Measurements from ENCODE around the gene ATP11A.

The ATP11A gene

GRCh38 chr13:112844879-112845278, 155.0 kb downstream of the ATP11A start:
- H3K36me3 ChIP-seq (ENCODE audit: insufficient read depth, low read length): no peaks in the 10 kb centered on the region; the same call in 1 of the 2 replicates
- H3K9ac ChIP-seq (ENCODE audit: insufficient read length): no peak overlapping the region
- DNase-seq (ENCODE audit: low read depth, low spot score): no peak
- no peaks in the 10 kb centered on the region for H3K9me3 ChIP-seq (ENCODE audit: low read depth, low read length)
- no peak for TF ChIP-seq POLR2AphosphoS5 (IDR thresholded peaks at IDR 0.05; ENCODE audit: borderline replicate concordance, low read depth, low read length)
- TF ChIP-seq FOXP2 (optimal IDR thresholded peaks at IDR 0.05; ENCODE audit: control extremely low read depth, extremely low read length, insufficient read depth): no peak
- TF ChIP-seq EZH2 (IDR thresholded peaks at IDR 0.05): no peak
- H3K4me3 ChIP-seq: no peak overlapping the region
- H3K27ac ChIP-seq: no peak overlapping the region

DNA sequence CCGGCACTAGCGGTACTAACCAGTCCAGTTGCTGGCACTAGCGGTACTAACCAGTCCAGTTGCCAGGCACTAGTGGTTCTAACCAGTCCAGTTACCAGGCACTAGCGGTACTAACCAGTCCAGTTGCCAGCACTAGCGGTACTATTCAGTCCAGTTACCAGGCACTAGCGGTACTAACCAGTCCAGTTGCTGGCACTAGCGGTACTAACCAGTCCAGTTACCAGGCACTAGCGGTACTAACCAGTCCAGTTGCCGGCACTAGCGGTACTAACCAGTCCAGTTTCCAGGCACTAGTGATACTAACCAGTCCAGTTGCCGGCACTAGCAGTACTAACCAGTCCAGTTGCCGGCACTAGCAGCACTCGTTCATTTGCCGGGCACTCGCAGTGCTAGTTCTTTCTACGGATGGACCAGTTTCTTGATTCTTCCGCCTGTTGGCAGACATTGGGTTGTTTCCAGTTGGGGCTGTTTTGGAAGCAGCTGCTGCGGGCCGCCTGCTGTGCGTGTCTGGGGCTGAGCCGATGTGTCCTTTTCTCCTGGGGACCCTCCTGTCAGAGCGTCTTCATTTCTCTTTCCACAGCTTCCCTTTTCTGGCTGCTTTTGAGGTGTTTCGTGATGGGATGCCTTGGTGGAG, 155.8 kb downstream of the ATP11A start:
- TF ChIP-seq POLR2AphosphoS5 (IDR thresholded peaks at IDR 0.05; ENCODE audit: borderline replicate concordance, low read depth, low read length): no peak
- no peak overlapping the region for H3K4me3 ChIP-seq
- H3K9me3 ChIP-seq (ENCODE audit: low read depth, low read length): no peaks in the 10 kb centered on the region
- DNase-seq (ENCODE audit: low read depth, low spot score): no peak
- no peaks in the 10 kb centered on the region; the same call in 1 of the 2 replicates for H3K36me3 ChIP-seq (ENCODE audit: insufficient read depth, low read length)
- H3K9ac ChIP-seq (ENCODE audit: insufficient read length): no peak overlapping the region
- no peak overlapping the region for H3K27ac ChIP-seq

- DNase-seq (ENCODE audit: low read depth, low spot score): no peak
- no peak overlapping the region for H3K27ac ChIP-seq
- H3K9me3 ChIP-seq (ENCODE audit: low read depth, low read length): no peaks in the 10 kb centered on the region
- no peaks in the 10 kb centered on the region; the same call in 1 of the 2 replicates for H3K36me3 ChIP-seq (ENCODE audit: insufficient read depth, low read length)
- no peak overlapping the region for H3K9ac ChIP-seq (ENCODE audit: insufficient read length)
- TF ChIP-seq POLR2AphosphoS5 (IDR thresholded peaks at IDR 0.05; ENCODE audit: borderline replicate concordance, low read depth, low read length) (no peak), EZH2 (IDR thresholded peaks at IDR 0.05) (no peak), FOXP2 (optimal IDR thresholded peaks at IDR 0.05; ENCODE audit: control extremely low read depth, extremely low read length, insufficient read depth) (no peak)
- no peak overlapping the region for H3K4me3 ChIP-seq
Measured at GRCh38 chr13:112846411-112847115, 156.7 kb downstream of the ATP11A start.

DNA sequence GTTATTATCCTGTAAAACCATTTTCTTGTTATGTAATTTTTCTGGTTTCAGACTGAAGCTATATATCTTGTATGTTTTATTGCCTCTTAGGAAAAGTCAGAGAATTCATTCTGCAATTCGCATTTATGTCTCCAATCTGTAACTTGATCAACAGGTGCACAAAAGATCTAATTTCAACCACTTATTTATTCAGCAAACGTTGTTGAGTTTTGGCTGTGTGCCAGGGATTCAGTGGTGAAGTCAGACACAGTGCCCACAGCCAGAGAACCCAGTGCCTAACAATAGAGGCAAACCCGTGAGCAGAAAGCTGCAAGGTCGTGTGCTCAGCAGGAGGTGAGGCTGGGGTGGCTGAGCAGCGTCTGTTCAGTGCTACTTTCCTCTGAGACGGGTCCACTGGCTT, 159.7 kb downstream of the ATP11A start:
- TF ChIP-seq FOXP2 (optimal IDR thresholded peaks at IDR 0.05; ENCODE audit: control extremely low read depth, extremely low read length, insufficient read depth): no peak
- no peak for TF ChIP-seq POLR2AphosphoS5 (IDR thresholded peaks at IDR 0.05; ENCODE audit: borderline replicate concordance, low read depth, low read length)
- TF ChIP-seq EZH2 (IDR thresholded peaks at IDR 0.05): no peak
- Histone ChIP-seq H3K36me3 (ENCODE audit: insufficient read depth, low read length) (peaks cover 9% of the 10 kb centered on the region), H3K27ac (no peak overlapping the region), H3K9ac (ENCODE audit: insufficient read length) (no peak overlapping the region), H3K4me3 (no peak overlapping the region), H3K9me3 (ENCODE audit: low read depth, low read length) (no peaks in the 10 kb centered on the region)
- DNase-seq (ENCODE audit: low read depth, low spot score): peak; percentile 12

GRCh38 chr13:112850273-112850672, 160.4 kb downstream of the ATP11A start:
- no peaks in the 10 kb centered on the region for H3K9me3 ChIP-seq (ENCODE audit: low read depth, low read length)
- no peak for DNase-seq (ENCODE audit: low read depth, low spot score)
- H3K27ac ChIP-seq: no peak overlapping the region
- TF ChIP-seq EZH2 (IDR thresholded peaks at IDR 0.05) (no peak), POLR2AphosphoS5 (IDR thresholded peaks at IDR 0.05; ENCODE audit: borderline replicate concordance, low read depth, low read length) (no peak), FOXP2 (optimal IDR thresholded peaks at IDR 0.05; ENCODE audit: control extremely low read depth, extremely low read length, insufficient read depth) (no peak)
- H3K4me3 ChIP-seq: no peak overlapping the region
- H3K36me3 ChIP-seq (ENCODE audit: insufficient read depth, low read length): peaks cover 9% of the 10 kb centered on the region
- no peak overlapping the region for H3K9ac ChIP-seq (ENCODE audit: insufficient read length)

DNA sequence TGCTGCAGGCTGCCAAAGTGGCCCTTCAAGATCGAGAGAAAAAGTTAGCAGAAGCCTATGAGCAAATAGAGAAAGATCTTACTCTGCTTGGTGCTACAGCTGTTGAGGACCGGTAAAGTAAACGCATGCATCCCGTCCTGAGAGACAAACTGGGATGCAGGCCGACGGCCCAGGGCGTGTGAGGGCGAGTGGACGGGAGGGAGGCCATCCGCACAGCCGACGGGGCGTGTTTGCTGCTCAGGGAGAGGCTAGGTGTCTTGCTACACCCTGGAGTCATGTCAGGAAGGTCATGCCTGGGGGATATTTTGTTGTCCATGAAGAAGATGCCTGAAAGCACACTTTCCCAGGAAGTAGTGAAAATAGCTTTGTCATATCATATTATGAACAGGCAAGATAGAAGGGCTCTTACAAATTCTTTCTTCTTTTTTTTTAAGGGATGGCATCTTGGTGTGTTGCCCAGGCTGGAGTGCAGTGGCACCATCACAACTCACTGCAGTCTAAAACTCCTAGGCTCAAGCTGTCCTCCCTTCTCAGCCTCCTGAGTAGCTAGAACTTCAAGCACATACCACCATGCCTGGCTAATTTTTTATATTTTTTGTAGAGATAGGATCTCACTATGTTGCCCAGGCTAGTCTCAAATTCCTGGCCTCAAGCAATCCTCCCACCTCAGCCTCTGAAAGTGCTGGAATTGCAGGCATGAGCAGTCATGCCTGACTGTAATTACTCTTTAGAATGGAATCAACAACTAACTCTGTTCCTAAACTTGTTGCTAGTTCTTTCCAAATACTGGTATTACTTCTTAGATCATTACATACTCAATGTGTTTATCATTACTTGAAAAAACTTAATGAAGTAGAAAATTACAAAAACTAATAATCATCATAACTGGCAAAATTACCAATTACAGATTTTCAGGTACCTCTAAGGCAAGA, 161.5 kb downstream of the ATP11A start:
- Histone ChIP-seq H3K36me3 (ENCODE audit: insufficient read depth, low read length) (peaks cover 9% of the 10 kb centered on the region), H3K4me3 (no peak overlapping the region), H3K9ac (ENCODE audit: insufficient read length) (no peak overlapping the region), H3K9me3 (ENCODE audit: low read depth, low read length) (no peaks in the 10 kb centered on the region), H3K27ac (no peak overlapping the region)
- DNase-seq (ENCODE audit: low read depth, low spot score): no peak
- no peak for TF ChIP-seq FOXP2 (optimal IDR thresholded peaks at IDR 0.05; ENCODE audit: control extremely low read depth, extremely low read length, insufficient read depth)
- no peak for TF ChIP-seq POLR2AphosphoS5 (IDR thresholded peaks at IDR 0.05; ENCODE audit: borderline replicate concordance, low read depth, low read length)

- TF ChIP-seq EZH2 (IDR thresholded peaks at IDR 0.05) (no peak), FOXP2 (optimal IDR thresholded peaks at IDR 0.05; ENCODE audit: control extremely low read depth, extremely low read length, insufficient read depth) (no peak), POLR2AphosphoS5 (IDR thresholded peaks at IDR 0.05; ENCODE audit: borderline replicate concordance, low read depth, low read length) (no peak)
- Histone ChIP-seq H3K27ac (no peak overlapping the region), H3K36me3 (ENCODE audit: insufficient read depth, low read length) (peaks cover 9% of the 10 kb centered on the region), H3K9ac (ENCODE audit: insufficient read length) (no peak overlapping the region), H3K4me3 (no peak overlapping the region), H3K9me3 (ENCODE audit: low read depth, low read length) (no peaks in the 10 kb centered on the region)
- no peak for DNase-seq (ENCODE audit: low read depth, low spot score)
Measured at GRCh38 chr13:112852392-112852791, 162.6 kb downstream of the ATP11A start.

DNA sequence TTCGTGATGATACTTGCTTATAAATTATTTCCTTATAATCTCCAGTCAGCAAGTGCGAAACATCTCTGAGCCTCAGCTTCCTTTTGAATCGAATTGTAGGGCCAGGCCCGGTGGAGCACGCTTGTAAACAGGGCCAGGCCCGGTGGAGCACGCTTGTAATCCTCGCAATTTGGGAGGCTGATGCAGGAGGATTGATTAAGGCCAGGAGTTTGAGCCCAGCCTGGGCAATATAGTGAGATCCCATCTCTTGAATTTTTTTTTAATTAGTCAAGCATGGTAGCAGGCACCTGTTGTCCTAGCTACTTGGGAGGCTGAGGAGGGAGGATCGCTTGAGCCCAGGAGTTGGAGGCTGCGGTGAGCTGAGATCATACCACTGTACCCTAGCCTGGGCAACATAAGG, 163.0 kb downstream of the ATP11A start:
- no peak overlapping the region for H3K9ac ChIP-seq (ENCODE audit: insufficient read length)
- H3K36me3 ChIP-seq (ENCODE audit: insufficient read depth, low read length): peaks cover 13% of the 10 kb centered on the region
- no peak overlapping the region for H3K27ac ChIP-seq
- H3K9me3 ChIP-seq (ENCODE audit: low read depth, low read length): no peaks in the 10 kb centered on the region
- TF ChIP-seq EZH2 (IDR thresholded peaks at IDR 0.05): no peak
- TF ChIP-seq POLR2AphosphoS5 (IDR thresholded peaks at IDR 0.05; ENCODE audit: borderline replicate concordance, low read depth, low read length): no peak
- no peak for TF ChIP-seq FOXP2 (optimal IDR thresholded peaks at IDR 0.05; ENCODE audit: control extremely low read depth, extremely low read length, insufficient read depth)
- no peak overlapping the region for H3K4me3 ChIP-seq
- no peak for DNase-seq (ENCODE audit: low read depth, low spot score)
